ENCODE results near the gene PAQR5.

The PAQR5 gene

GRCh38 chr15:69304182-69304545, 5.5 kb downstream of the PAQR5 start:
- ChIA-PET CTCF (interaction anchor here (0.6 to 1.4 kb wide), 2 partner anchors 9 to 90 kb away, joined by 3 to 5 read pairs; no protein-coding TSS in a partner anchor), POLR2A (ENCODE audit: low non-redundant PET) (no interaction called here)
- DNase-seq (ENCODE audit: low spot score): peak; percentile 65
- TF ChIP-seq, protein P1, sequence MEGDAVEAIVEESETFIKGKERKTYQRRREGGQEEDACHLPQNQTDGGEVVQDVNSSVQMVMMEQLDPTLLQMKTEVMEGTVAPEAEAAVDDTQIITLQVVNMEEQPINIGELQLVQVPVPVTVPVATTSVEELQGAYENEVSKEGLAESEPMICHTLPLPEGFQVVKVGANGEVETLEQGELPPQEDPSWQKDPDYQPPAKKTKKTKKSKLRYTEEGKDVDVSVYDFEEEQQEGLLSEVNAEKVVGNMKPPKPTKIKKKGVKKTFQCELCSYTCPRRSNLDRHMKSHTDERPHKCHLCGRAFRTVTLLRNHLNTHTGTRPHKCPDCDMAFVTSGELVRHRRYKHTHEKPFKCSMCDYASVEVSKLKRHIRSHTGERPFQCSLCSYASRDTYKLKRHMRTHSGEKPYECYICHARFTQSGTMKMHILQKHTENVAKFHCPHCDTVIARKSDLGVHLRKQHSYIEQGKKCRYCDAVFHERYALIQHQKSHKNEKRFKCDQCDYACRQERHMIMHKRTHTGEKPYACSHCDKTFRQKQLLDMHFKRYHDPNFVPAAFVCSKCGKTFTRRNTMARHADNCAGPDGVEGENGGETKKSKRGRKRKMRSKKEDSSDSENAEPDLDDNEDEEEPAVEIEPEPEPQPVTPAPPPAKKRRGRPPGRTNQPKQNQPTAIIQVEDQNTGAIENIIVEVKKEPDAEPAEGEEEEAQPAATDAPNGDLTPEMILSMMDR (conservative IDR thresholded peaks at IDR 0.05; ENCODE audit: low read depth): no peak
- H3K27ac ChIP-seq: peak overlapping the region; percentile 62

GRCh38 chr15:69305204-69305931, 6.7 kb downstream of the PAQR5 start:
- peak; percentile 55 for DNase-seq (ENCODE audit: low spot score)
- ChIA-PET POLR2A (ENCODE audit: low non-redundant PET) (no interaction called here), CTCF (interaction anchor here (0.7 kb wide), 1 partner anchor 16 kb away, joined by 7 read pairs; no protein-coding TSS in a partner anchor)
- TF ChIP-seq, protein P1 (conservative IDR thresholded peaks at IDR 0.05; ENCODE audit: low read depth): no peak
- H3K27ac ChIP-seq: peak overlapping the region; percentile 62

- peak overlapping the region; percentile 62 for H3K27ac ChIP-seq
- POLR2A ChIA-PET (ENCODE audit: low non-redundant PET): no interaction called here
- TF ChIP-seq, protein P1 (conservative IDR thresholded peaks at IDR 0.05; ENCODE audit: low read depth): no peak
- no peak for DNase-seq (ENCODE audit: low spot score)
- CTCF ChIA-PET: interaction anchor here (0.7 kb wide), 1 partner anchor 15 kb away, joined by 7 read pairs; no protein-coding TSS in a partner anchor
Measured at GRCh38 chr15:69305933-69306568, 7.3 kb downstream of the PAQR5 start.

- ChIA-PET CTCF (no interaction called here), POLR2A (ENCODE audit: low non-redundant PET) (no interaction called here)
- DNase-seq (ENCODE audit: low spot score): no peak
- H3K27ac ChIP-seq: no peak overlapping the region
- TF ChIP-seq, protein P1 (conservative IDR thresholded peaks at IDR 0.05; ENCODE audit: low read depth): no peak
Measured at GRCh38 chr15:69307939-69308338, 9.2 kb downstream of the PAQR5 start.

DNA sequence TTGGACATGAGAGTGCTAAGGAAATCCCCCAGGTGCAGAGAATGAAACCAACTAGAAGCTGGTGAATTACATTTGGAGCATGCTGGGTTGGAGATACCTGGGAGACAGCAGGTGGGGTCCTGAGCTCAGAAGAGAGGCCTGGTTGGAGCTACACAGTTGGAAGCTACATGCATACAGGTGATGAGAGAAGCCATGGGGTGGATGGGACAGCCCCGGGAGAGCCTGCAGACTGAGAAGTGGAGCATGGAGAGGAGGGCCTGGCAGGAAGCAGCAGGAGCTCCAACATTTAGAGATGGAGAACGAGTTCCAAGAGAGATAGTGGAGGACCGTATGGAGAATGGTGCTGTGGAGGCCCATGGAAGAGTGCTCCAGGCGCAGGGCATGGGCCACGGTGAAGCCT, 10.2 kb downstream of the PAQR5 start:
- TF ChIP-seq, protein P1 (conservative IDR thresholded peaks at IDR 0.05; ENCODE audit: low read depth): no peak
- no peak overlapping the region for H3K27ac ChIP-seq
- POLR2A ChIA-PET (ENCODE audit: low non-redundant PET): no interaction called here
- no peak for DNase-seq (ENCODE audit: low spot score)
- CTCF ChIA-PET: interaction anchor here (0.6 to 1.0 kb wide), 2 partner anchors 15 to 43 kb away, joined by 3 to 4 read pairs; no protein-coding TSS in a partner anchor

DNA sequence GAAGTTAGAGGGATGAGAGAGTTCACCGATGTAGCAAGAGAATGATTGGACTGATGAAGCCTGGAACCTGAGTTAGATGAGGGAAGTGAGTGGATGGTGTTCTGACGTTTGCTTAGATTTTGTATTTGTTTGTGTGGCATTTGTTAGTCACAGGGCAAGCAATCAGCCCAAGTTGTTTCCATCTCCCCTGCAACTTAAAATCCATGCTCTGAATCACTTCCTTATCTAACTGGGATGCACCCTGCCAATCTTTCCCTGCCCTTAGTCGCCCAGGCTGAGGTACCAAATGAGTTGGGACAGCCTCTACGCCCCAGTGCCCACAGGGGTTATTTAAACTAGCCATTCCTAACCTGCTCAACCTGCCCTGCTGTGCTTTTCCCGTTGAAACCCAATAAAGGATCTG, 12.6 kb downstream of the PAQR5 start:
- no peak for DNase-seq (ENCODE audit: low spot score)
- no peak overlapping the region for H3K27ac ChIP-seq
- POLR2A ChIA-PET (ENCODE audit: low non-redundant PET): no interaction called here
- TF ChIP-seq, protein P1 (conservative IDR thresholded peaks at IDR 0.05; ENCODE audit: low read depth): no peak
- CTCF ChIA-PET: no interaction called here

Measured in RWPE1 (cell line).